Prostate gland (tissue), 2 donors: ENCODE results near the gene ARPP21. TPM values are rescaled to one million over a fixed set of nuclear protein-coding genes. Genes with fewer than 3 reads are reported as not detected.

Experiments used
- DNase-seq: peaks from one replicate; pipeline ENCODE4 v3.0.0-alpha.2; 2019; ENCODE audit warnings: low spot score
- H3K27ac ChIP-seq, 2 donors: fragments of 200-600 bp; sonication (generic); 2 replicates each; pipeline ENCODE4 v1.5.1; 2017 to 2019
- H3K27me3 ChIP-seq: fragments of 200-600 bp; sonication (generic); replicated peaks from 2 replicates; pipeline ENCODE4 v1.5.1; 2019; ENCODE audit not compliant: insufficient read depth
- H3K36me3 ChIP-seq, 2 donors: fragments of 200-600 bp; sonication (generic); 1 replicate in 1 of 2; 2 replicates in 1 of 2; pipeline versions ENCODE4 v1.5.1 to v1.8.1; 2017 to 2019
- H3K4me1 ChIP-seq: fragments of 200-600 bp; sonication (generic); replicated peaks from 2 replicates; pipeline ENCODE4 v1.5.1; 2019
- H3K4me3 ChIP-seq, 2 donors: fragments of 200-600 bp; sonication (generic); 2 replicates each; pipeline ENCODE4 v1.5.1; 2017 to 2019
- H3K9me3 ChIP-seq: fragments of 200-600 bp; sonication (generic); 2 replicates; pipeline ENCODE4 v1.5.1; 2017
- POLR2A ChIP-seq: fragments of 450-650 bp; IDR thresholded peaks from one replicate; pipeline ENCODE4 v1.6.1; 2016; ENCODE audit warnings: antibody characterized with exemption, mild to moderate bottlenecking
- POLR2AphosphoS5 ChIP-seq: sonication (generic); formaldehyde crosslinking; IDR thresholded peaks from one replicate; pipeline ENCODE4 v1.6.1; 2017; ENCODE audit warnings: antibody characterized with exemption
- WGBS: methylation state at CpG from one replicate; pipeline ENCODE4 v1.1.5; 2018; 5-methylcytosine and 5-hydroxymethylcytosine counted together
- intact Hi-C: fragments of 100-400 bp; cut with DNase I; formaldehyde crosslinking; loops from one replicate; pipeline ENCODE4 v1.14.2; 2022
- total RNA-seq, 2 donors: library from RNA; depleted of rRNA; stranded (reverse); fragments of >200 nt; gene quantifications; one replicate each; pipeline ENCODE4 v1.1.0, GENCODE V29; 2016
- TF ChIP-seq, protein P1 (sequence below), 4 experiments: fragments of 200-600 bp in 2 of 4; fragments of 450-650 bp in 2 of 4; sonication (generic) in 2 of 4; IDR thresholded peaks; 1 replicate in 3 of 4; 2 replicates in 1 of 4; pipeline ENCODE4 v1.5.1; 2016 to 2019; ENCODE audit warnings: antibody characterized with exemption in 4 of 4, mild to moderate bottlenecking in 2 of 4, moderate library complexity in 2 of 4

ARPP21 gene
- total RNA-seq, 2 donors from 2014 or later, result 8.1 TPM; not detected in 1

DNA sequence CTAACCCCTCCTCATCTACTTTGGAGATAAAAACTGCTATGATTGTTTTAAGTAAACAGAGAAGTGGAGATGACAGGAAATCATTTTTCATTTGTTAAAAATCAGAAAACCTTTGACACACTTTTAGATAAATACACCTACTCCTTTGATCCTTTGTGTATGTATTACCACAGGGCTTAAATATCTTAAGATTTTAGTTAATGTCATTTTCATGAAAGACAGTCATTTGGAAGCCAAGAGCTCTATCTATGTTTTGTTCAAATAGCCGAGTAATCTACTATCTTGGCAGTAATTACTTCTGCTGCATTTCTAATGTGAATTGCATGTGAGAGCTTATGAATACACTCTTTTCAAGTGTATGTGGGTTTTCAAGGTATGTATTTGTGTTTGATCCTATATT, 2.0 kb downstream of the ARPP21 start:
- WGBS, result 68% methylated on average over 1 of the region's 1 CpG
- DNase-seq, result no peak
- Histone ChIP-seq H3K27ac (no peak overlapping the region), H3K4me3 (no peak overlapping the region), H3K4me1 (no peaks in the 10 kb centered on the region), H3K27me3 (peaks cover 12% of the 10 kb centered on the region), H3K9me3 (no peaks in the 10 kb centered on the region), H3K36me3 (no peaks in the 10 kb centered on the region)
- intact Hi-C loops, result no loop called here
- TF ChIP-seq, protein P1, sequence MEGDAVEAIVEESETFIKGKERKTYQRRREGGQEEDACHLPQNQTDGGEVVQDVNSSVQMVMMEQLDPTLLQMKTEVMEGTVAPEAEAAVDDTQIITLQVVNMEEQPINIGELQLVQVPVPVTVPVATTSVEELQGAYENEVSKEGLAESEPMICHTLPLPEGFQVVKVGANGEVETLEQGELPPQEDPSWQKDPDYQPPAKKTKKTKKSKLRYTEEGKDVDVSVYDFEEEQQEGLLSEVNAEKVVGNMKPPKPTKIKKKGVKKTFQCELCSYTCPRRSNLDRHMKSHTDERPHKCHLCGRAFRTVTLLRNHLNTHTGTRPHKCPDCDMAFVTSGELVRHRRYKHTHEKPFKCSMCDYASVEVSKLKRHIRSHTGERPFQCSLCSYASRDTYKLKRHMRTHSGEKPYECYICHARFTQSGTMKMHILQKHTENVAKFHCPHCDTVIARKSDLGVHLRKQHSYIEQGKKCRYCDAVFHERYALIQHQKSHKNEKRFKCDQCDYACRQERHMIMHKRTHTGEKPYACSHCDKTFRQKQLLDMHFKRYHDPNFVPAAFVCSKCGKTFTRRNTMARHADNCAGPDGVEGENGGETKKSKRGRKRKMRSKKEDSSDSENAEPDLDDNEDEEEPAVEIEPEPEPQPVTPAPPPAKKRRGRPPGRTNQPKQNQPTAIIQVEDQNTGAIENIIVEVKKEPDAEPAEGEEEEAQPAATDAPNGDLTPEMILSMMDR (IDR thresholded peaks at IDR 0.05), result no peak
- no peak for TF ChIP-seq POLR2A
- no peak for TF ChIP-seq POLR2AphosphoS5

GRCh38 chr3:35641920-35642527, 2.7 kb downstream of the ARPP21 start:
- 90% methylated on average over 4 of the region's 4 CpGs for WGBS
- intact Hi-C loops, result no loop called here
- no peaks in the 10 kb centered on the region for H3K36me3 ChIP-seq
- H3K4me3 ChIP-seq, result no peak overlapping the region
- no peaks in the 10 kb centered on the region for H3K9me3 ChIP-seq
- DNase-seq, result no peak
- TF ChIP-seq, protein P1 (IDR thresholded peaks at IDR 0.05), result no peak
- TF ChIP-seq POLR2A, result no peak
- TF ChIP-seq POLR2AphosphoS5, result no peak
- no peaks in the 10 kb centered on the region for H3K4me1 ChIP-seq
- no peak overlapping the region for H3K27ac ChIP-seq
- peaks cover 12% of the 10 kb centered on the region for H3K27me3 ChIP-seq

GRCh38 chr3:35643495-35643894, 4.2 kb downstream of the ARPP21 start:
- WGBS, result 93% methylated on average over 2 of the region's 2 CpGs
- H3K9me3 ChIP-seq, result no peaks in the 10 kb centered on the region

GRCh38 chr3:35644451-35644850, 5.1 kb downstream of the ARPP21 start:
- Histone ChIP-seq H3K4me1 (no peaks in the 10 kb centered on the region), H3K4me3 (no peak overlapping the region), H3K27ac (no peak overlapping the region), H3K9me3 (no peaks in the 10 kb centered on the region), H3K36me3 (no peaks in the 10 kb centered on the region), H3K27me3 (peaks cover 4% of the 10 kb centered on the region)
- DNase-seq, result no peak
- intact Hi-C loops, result no loop called here
- TF ChIP-seq, protein P1 (IDR thresholded peaks at IDR 0.05), result no peak
- TF ChIP-seq POLR2A (no peak), POLR2AphosphoS5 (no peak)
- WGBS, result 91% methylated on average over 2 of the region's 2 CpGs

More at GRCh38 chr3:35643495-35643894, 4.2 kb downstream of the ARPP21 start:
- H3K4me3 ChIP-seq, result no peak overlapping the region
- TF ChIP-seq POLR2AphosphoS5 (no peak), POLR2A (no peak)
- TF ChIP-seq, protein P1 (IDR thresholded peaks at IDR 0.05), result no peak
- intact Hi-C loops, result no loop called here
- H3K27ac ChIP-seq, result no peak overlapping the region
- DNase-seq, result no peak
- H3K27me3 ChIP-seq, result peaks cover 12% of the 10 kb centered on the region
- no peaks in the 10 kb centered on the region for H3K4me1 ChIP-seq
- H3K36me3 ChIP-seq, result no peaks in the 10 kb centered on the region

DNA sequence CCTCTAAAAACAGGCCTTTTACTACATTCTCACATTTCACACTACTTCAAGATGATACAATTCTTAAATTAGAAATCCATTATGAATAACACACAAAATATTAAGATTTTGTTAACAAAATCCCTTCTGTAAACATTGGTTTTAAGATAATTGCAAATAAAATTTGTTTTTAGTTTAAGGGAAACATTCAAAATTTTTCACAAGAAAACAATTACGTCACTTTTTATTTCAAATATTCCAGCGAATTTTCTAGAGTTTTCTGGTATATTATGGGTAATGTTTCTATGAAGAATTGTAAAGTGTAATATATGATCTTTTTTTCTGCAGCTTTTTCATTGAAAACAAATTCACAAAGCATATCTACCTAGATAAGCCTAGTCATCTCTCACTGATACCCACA, 5.9 kb downstream of the ARPP21 start:
- Histone ChIP-seq H3K4me1 (no peaks in the 10 kb centered on the region), H3K9me3 (no peaks in the 10 kb centered on the region), H3K27ac (no peak overlapping the region), H3K36me3 (no peaks in the 10 kb centered on the region), H3K27me3 (peaks cover under 1% of the 10 kb centered on the region), H3K4me3 (no peak overlapping the region)
- intact Hi-C loops, result no loop called here
- no peak for TF ChIP-seq POLR2A
- TF ChIP-seq, protein P1 (IDR thresholded peaks at IDR 0.05), result no peak
- TF ChIP-seq POLR2AphosphoS5, result no peak
- WGBS, result 85% methylated on average over 2 of the region's 2 CpGs
- DNase-seq, result no peak
